NCI-H2196 (cell line): ENCODE measurements around the gene PACRG.

Source experiments
- DNase-seq: peaks from one replicate; lab custom pipeline; 2025; ENCODE audit not compliant: unreplicated experiment; lab: John Stamatoyannopoulos, UW

The PACRG gene

DNA sequence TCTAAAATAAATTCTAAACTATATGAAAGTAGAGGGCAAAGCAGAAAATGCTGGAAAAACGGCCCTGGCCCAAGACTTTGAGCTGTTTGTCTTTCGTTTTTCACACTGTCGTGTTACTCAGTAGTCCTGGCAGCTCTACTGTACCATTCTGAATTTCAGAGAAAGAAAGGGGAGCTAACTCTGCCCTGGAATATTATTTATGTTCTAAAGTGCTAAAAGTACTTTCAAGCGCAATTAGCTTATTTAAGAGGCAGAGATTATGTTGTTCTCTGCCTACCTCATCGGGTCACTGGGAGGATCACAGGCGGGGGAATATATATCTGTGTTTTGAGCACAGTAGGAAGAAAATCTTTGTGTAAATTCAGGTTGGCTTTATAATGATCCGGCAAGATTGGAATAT, 534.3 kb downstream of the PACRG start:
- DNase-seq = no peak

- no peak for DNase-seq
These were observed 535.4 kb downstream of the PACRG start for GRCh38 chr6:163263196-163263595.

- no peak for DNase-seq
These were observed 536.4 kb downstream of the PACRG start for GRCh38 chr6:163263998-163264661.

GRCh38 chr6:163264662-163265035, 536.9 kb downstream of the PACRG start:
- no peak for DNase-seq

DNA sequence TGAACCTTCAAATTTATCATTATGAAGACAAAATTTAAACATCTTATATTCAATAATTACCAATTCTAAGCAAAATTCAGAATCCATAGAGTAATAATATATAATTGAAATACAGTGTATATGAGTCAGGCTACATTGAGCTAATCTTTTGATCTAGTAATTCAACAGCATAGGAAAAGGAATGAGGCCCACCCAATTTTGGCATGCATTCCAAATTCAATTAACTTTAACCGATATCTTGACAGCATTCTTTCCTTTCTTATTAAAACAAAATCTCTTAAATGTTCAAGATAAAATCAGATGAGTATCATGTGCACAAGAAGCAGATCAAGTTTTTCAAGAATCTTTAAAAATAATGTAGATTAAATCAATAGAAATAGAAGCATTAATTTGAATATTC, 553.9 kb downstream of the PACRG start:
- DNase-seq = no peak

GRCh38 chr6:163282672-163283071, 554.9 kb downstream of the PACRG start:
- DNase-seq = no peak

- no peak for DNase-seq
These were observed 556.4 kb downstream of the PACRG start for GRCh38 chr6:163284151-163284550.

DNA sequence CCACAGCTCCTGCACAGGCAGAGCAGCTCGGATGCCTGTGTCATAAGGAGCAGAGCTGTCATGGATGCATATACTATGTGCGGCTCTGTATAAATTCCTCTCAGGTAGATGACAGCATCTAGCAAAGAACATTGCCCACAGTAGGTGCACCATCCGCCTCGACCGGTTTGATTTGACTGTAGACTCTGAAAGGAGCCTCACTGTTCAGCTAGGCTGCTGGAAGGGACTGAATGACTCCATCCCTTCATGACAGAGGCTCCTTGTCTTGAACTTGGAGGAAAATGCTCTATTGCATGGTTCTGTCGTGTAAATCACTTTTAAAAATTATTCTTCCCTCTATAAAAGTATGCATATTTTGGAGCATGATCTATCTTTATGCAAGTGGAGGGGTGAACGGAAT, 557.9 kb downstream of the PACRG start:
- DNase-seq = no peak

GRCh38 chr6:163287626-163288025, 559.9 kb downstream of the PACRG start:
- no peak for DNase-seq

DNA sequence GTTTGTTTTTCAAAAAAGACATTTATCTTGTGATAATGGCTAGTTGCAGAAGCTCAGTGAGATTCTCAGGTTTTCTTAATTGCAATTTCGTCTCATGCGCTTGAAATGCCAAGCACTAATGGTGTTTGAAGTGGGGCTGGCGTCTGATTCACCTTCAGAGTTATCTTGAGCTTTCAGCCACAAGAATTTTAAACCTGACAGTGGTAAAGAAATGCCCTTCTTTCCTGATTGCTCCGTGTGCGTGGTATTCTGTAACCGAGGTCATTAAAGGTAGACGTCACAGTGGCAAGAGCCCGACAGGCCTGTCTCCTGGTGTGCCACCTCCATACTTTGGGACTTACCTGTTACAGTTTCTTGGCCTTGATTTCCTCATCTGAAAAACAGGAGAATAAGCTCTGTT, 560.3 kb downstream of the PACRG start:
- no peak for DNase-seq

DNA sequence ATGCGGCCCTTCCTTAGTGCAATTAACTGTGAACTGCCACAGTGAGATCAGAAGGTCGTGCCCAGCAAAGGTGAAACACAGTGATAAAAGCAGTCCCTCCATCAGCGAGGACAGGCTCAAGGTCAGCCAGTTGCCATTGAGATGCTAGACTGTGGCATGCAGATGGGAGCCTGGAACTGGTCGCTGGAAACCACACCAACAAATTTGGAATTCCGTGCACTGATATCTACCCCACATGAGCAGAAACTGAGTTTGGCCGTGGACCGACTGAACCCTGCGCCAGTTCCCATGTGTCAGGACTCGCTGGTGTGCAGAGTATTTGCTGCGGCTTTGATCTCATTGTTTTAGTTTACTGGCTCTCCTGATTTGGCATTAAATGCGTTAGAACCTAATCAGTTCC, 561.1 kb downstream of the PACRG start:
- DNase-seq = no peak

DNA sequence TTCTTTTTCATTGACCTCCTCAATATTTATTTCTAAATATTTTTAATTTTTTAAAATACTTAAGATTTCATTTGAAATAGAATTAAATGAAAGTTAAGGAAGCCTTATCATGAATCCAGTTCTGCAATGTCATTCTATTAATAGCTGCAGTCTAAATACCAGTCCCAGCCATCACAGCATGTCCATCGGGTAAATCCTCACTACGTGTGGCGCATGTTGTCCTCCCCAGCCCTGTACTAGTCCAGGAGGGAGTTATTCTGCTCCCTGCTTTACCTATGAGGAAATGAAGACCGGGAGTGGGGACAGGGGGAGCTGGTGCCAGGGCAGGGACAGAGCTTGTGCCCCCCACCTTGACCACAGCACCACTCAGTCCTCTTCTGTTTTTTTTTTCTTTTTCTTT, 561.7 kb downstream of the PACRG start:
- no peak for DNase-seq

GRCh38 chr6:163290545-163291274, 562.9 kb downstream of the PACRG start:
- DNase-seq = no peak

GRCh38 chr6:163291622-163292021, 563.8 kb downstream of the PACRG start:
- no peak for DNase-seq

DNA sequence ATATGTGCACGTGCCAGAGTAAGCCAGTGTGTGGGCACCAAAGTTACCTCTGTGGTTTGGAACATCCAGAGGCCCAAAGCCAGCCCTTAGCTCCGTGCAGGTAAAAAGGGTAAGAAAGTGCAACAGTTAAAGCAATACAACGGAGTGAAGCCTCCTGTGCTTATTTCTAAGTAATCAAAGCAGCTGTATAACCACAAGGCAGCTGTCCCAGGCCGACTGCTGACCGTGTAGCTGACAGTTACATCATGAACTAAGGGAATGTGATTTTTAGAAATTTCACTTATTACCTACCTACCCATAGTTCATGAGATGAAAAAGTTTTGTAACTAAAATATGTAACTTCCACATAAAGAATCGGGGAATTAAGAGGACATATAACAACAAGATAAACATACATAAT, 565.5 kb downstream of the PACRG start:
- no peak for DNase-seq

GRCh38 chr6:163294734-163295133, 567.0 kb downstream of the PACRG start:
- DNase-seq = no peak

DNA sequence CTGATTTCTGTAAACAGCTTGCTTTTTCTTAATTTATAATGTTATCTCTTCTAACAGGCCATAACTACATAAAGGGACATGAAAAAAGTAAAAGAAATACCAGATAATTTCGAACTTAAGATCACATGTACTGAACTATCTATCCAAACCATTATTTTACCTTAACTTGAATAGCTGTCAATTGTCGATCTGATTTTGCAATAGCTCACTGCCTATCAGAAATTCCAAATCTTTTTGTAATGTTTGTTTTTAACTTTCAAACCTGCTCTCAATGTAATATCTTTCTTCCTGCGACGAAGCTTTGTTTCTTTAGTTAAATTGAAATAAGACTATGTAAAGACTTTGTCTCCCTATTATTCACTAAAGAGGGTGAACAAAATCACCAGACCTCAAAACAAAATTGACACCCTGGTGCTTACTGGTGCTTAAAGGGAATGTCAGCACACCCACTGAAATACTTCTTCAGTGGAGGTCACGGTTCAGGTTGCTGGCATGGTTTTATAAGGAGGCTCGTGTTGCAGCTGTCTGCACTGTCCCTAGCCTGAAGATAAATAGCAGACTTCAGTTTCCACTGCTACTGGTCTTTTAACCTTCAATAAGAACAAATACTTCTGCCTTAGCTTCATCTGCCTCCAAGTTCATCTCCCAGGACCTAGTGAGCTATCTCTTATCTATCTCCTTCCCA, 569.2 kb downstream of the PACRG start:
- DNase-seq = no peak

GRCh38 chr6:163298079-163298830, 570.5 kb downstream of the PACRG start:
- DNase-seq = no peak

- no peak for DNase-seq
These were observed 573.1 kb downstream of the PACRG start for GRCh38 chr6:163300838-163301237.

- no peak for DNase-seq
These were observed 574.2 kb downstream of the PACRG start for GRCh38 chr6:163301726-163302635.

DNA sequence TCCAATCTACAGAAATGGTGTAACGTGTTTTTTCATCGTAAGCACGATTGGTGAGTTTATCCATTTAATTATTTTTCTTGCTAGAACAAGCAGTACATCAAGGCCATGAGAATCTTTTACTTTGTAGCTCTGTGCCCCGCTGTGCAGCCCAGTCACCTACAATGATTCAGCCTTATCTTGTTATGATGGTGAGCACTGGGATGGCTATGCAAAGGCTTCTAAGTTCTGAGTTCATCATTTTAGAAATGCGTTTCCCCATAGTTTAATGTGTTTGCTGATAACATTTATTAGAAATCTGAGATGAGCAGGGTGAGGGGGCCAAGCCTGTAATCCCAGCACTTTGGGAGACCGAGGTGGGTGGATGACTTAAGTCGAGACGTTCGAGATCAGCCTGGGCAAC, 575.0 kb downstream of the PACRG start:
- DNase-seq = no peak
